Vagina (tissue), 2 donors: ENCODE results near the gene LHPP. TPM values are rescaled to one million over a fixed set of nuclear protein-coding genes. Genes with fewer than 3 reads are reported as not detected.

Experiments
- DNase-seq, 2 donors: peaks; one replicate each; pipeline ENCODE4 v3.0.0-alpha.2; 2017; ENCODE audit errors: extremely low spot score in 2 of 2
- H3K27ac ChIP-seq: fragments of 200-600 bp; sonication (generic); one replicate; pipeline ENCODE4 v1.5.1; 2019
- H3K27me3 ChIP-seq: fragments of 200-600 bp; sonication (generic); one replicate; pipeline ENCODE4 v1.5.1; 2019
- H3K36me3 ChIP-seq, 2 donors: fragments of 200-600 bp; sonication (generic); one replicate each; pipeline ENCODE4 v1.5.1; 2017 to 2019
- H3K4me1 ChIP-seq: fragments of 200-600 bp; sonication (generic); one replicate; pipeline ENCODE4 v1.5.1; 2019
- H3K4me3 ChIP-seq, 2 donors: fragments of 200-600 bp; sonication (generic); 1 replicate in 1 of 2; 2 replicates in 1 of 2; pipeline ENCODE4 v1.5.1; 2016 to 2019
- H3K9me3 ChIP-seq: fragments of 200-600 bp; sonication (generic); one replicate; pipeline ENCODE4 v1.5.1; 2019
- POLR2A ChIP-seq, 2 donors: fragments of 450-650 bp; IDR thresholded peaks; one replicate each; pipeline ENCODE4 v1.6.1; 2017; ENCODE audit warnings: antibody characterized with exemption in 2 of 2, mild to moderate bottlenecking in 2 of 2, moderate library complexity in 2 of 2
- POLR2AphosphoS5 ChIP-seq, 2 donors: sonication (generic); formaldehyde crosslinking; IDR thresholded peaks; one replicate each; pipeline ENCODE4 v1.9.0; 2017; ENCODE audit warnings: antibody characterized with exemption in 2 of 2, mild to moderate bottlenecking in 2 of 2, low read depth in 1 of 2; ENCODE audit not compliant: insufficient read depth in 1 of 2
- intact Hi-C: fragments of 100-400 bp; cut with DNase I; formaldehyde crosslinking; loops from one replicate; pipeline ENCODE4 v1.15.1; 2023
- total RNA-seq: library from RNA; depleted of rRNA; stranded (reverse); fragments of >200 nt; gene quantifications from one replicate; pipeline ENCODE4 v1.2.3, GENCODE V29; 2016
- TF ChIP-seq, protein P1 (sequence below), 3 experiments: fragments of 450-650 bp in 2 of 3; fragments of 200-600 bp in 1 of 3; sonication (generic) in 1 of 3; IDR thresholded peaks; one replicate each; pipeline ENCODE4 v1.5.1; 2017 to 2019; ENCODE audit warnings: antibody characterized with exemption in 3 of 3, mild to moderate bottlenecking in 2 of 3, moderate library complexity in 2 of 3

Gene LHPP
- total RNA-seq, 1 donor from 2014 or later = 20.1 TPM

DNA sequence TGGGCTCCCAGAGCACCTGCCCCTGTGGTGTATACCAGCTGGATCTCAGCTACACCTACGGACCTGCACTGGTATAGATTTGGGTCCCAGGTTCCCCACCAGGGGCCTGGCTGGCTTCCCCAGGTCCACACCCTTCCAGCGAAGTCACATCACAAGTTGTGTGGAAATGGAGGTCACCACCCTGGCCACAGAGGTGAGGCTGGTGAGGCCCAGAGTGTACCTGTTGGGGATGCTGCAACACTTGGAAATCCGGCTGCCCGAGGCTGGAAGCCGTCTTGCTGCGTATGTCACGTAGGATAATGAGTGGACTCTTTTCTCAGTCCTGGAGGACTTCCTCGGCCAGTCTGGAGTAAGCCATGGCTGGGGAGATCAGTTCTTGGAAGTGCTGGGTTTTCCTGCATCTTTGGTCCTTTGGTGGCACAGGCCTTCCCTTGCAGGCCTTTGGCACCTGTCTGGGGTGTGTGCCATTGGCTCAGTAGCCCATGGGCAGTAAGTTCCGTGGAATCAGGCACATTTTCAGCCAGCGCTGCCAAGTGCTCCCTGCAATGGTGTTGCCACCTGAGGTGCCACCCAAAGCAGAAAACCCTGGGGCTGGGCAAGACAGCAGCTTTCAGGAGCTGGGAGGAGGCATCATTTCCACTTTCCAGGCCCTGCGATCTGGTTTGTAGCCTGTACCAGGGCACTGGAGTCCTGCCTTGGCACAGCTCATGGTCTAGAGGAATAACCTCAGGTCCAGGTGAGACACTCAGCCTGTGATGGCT, 97.9 kb downstream of the LHPP start:
- no peaks in the 10 kb centered on the region for H3K27me3 ChIP-seq
- no peaks in the 10 kb centered on the region for H3K9me3 ChIP-seq
- no peak for DNase-seq
- no peaks in the 10 kb centered on the region for H3K36me3 ChIP-seq
- intact Hi-C loops = no loop called here
- TF ChIP-seq POLR2A (IDR thresholded peaks at IDR 0.05) (no peak), POLR2AphosphoS5 (IDR thresholded peaks at IDR 0.05; ENCODE audit: insufficient read depth in 1 of 2, low read depth in 1 of 2) (no peak)
- TF ChIP-seq, protein P1, sequence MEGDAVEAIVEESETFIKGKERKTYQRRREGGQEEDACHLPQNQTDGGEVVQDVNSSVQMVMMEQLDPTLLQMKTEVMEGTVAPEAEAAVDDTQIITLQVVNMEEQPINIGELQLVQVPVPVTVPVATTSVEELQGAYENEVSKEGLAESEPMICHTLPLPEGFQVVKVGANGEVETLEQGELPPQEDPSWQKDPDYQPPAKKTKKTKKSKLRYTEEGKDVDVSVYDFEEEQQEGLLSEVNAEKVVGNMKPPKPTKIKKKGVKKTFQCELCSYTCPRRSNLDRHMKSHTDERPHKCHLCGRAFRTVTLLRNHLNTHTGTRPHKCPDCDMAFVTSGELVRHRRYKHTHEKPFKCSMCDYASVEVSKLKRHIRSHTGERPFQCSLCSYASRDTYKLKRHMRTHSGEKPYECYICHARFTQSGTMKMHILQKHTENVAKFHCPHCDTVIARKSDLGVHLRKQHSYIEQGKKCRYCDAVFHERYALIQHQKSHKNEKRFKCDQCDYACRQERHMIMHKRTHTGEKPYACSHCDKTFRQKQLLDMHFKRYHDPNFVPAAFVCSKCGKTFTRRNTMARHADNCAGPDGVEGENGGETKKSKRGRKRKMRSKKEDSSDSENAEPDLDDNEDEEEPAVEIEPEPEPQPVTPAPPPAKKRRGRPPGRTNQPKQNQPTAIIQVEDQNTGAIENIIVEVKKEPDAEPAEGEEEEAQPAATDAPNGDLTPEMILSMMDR (IDR thresholded peaks at IDR 0.05) = no peak
- H3K4me3 ChIP-seq = no peak overlapping the region
- peaks cover 55% of the 10 kb centered on the region for H3K4me1 ChIP-seq
- H3K27ac ChIP-seq = peak overlapping the region; percentile 89

DNA sequence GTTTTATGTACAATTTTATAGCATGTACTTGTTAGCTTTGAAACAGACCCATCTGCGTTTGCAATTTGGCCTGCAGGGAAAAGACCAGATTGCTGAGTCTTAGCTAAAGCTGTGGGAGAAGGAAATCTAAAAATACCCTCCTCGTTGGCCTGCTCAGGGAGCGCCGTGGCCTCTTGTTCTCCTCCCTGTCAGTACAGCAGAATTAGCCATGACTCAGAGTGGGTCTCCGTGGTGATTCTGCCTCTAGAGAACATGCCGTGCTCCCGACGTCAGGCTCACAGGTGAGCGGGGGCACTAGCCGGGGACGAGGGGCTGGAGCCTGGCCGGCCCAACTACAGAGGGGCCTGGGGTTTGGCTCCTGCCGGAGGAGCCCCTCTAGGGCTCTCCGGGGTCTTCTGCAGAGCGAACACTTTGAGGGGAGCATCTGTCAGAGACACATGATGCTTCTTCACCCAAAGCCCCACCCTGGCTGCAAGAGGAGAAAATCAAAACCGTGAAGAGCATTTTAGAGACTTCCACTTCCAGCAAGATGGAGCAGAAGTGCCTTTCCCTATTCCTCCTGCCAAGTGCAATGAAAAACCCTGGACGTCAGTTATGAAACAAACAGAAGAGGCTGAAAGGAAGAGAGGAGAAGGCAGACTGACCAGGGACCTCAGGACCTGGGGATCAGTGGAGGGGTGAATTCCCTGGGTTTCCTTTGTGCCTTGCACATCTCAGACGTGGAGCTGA, 98.9 kb downstream of the LHPP start:
- TF ChIP-seq POLR2AphosphoS5 (IDR thresholded peaks at IDR 0.05; ENCODE audit: insufficient read depth in 1 of 2, low read depth in 1 of 2) (peak; percentile 88), POLR2A (IDR thresholded peaks at IDR 0.05) (no peak)
- TF ChIP-seq, protein P1 (IDR thresholded peaks at IDR 0.05) = no peak
- intact Hi-C loops = no loop called here
- Histone ChIP-seq H3K36me3 (no peaks in the 10 kb centered on the region), H3K4me3 (peak overlapping the region in 1 of 2 donors; percentile 18), H3K9me3 (no peaks in the 10 kb centered on the region), H3K27ac (peak overlapping the region; percentile 89), H3K4me1 (peaks cover 55% of the 10 kb centered on the region), H3K27me3 (no peaks in the 10 kb centered on the region)
- DNase-seq = peak in 1 of 2 donors; percentile 94

DNA sequence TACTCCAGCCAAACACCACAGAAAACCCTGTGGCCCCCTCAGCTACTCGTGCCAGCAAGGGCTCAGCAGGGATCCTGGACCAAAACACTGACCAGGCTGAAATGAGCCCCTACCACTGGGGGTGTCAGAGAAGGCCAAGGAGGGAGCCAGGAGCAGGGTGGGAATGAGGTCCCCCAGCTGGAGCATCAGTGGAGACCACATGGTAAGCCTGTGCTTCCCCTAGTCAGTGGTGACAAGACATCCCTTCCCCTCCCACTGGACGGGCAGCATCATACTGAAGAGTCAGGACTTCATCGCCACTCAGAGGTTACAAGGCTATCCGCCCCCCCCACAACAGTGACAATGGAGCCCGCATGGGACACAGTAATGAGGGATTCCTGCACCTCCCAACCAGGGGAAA, 99.6 kb downstream of the LHPP start:
- Histone ChIP-seq H3K4me3 (no peak overlapping the region), H3K27ac (peak overlapping the region; percentile 89), H3K9me3 (no peaks in the 10 kb centered on the region), H3K27me3 (no peaks in the 10 kb centered on the region), H3K4me1 (peaks cover 55% of the 10 kb centered on the region), H3K36me3 (no peaks in the 10 kb centered on the region)
- DNase-seq = no peak
- intact Hi-C loops = no loop called here
- TF ChIP-seq POLR2AphosphoS5 (IDR thresholded peaks at IDR 0.05; ENCODE audit: insufficient read depth in 1 of 2, low read depth in 1 of 2) (no peak), POLR2A (IDR thresholded peaks at IDR 0.05) (no peak)
- TF ChIP-seq, protein P1 (IDR thresholded peaks at IDR 0.05) = no peak

DNA sequence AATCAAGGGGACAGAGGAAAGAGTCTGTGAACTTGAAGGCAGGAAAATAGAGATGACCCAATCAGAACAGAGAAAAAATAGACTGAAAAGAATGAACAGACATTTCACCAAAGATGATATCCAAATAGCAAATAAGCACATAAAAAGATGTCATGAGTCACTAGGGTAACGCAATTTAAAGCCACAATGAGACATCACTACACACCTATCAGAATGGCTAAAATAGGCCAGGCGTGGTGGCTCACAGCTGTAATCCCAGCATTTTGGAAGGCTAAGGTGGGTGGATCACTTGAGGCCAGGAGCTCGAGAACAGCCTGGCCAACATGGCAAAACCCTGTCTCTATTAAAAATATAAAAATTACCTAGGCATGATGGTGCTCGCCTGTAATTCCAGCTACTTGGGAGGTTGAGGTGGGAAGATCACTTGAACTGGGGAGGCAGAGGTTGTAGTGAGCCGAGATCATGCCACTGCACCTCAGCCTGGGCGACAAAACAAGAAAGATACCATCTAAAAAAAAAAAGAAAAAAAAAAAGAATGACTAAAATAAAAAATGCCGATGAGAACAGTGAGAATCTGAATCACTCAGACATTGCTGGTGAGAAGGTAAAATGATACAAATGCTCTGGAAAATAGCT, 100.9 kb downstream of the LHPP start:
- Histone ChIP-seq H3K27ac (no peak overlapping the region), H3K4me1 (peaks cover 53% of the 10 kb centered on the region), H3K36me3 (no peaks in the 10 kb centered on the region), H3K4me3 (no peak overlapping the region), H3K27me3 (no peaks in the 10 kb centered on the region), H3K9me3 (no peaks in the 10 kb centered on the region)
- intact Hi-C loops = no loop called here
- TF ChIP-seq, protein P1 (IDR thresholded peaks at IDR 0.05) = no peak
- peak in 1 of 2 donors; percentile 65 for TF ChIP-seq POLR2AphosphoS5 (IDR thresholded peaks at IDR 0.05; ENCODE audit: insufficient read depth in 1 of 2, low read depth in 1 of 2)
- DNase-seq = no peak
